Measurements from ENCODE around the gene HYPK. TPM values are rescaled to one million over a fixed set of nuclear protein-coding genes. Genes with fewer than 3 reads are reported as not detected.
"Not testable (repeated sequence)": the region's sequence is repeated elsewhere in the genome, so short reads cannot be mapped to it uniquely, and the experiment has no call there.

Gene HYPK
- total RNA-seq, 4 donors from 2014 or later: 12.9 to 27.0 (median 19.8) TPM

GRCh38 chr15:43808960-43809678 lies 8.7 kb downstream of the HYPK start:
- Histone ChIP-seq H3K36me3 (peaks cover 100% of the 10 kb centered on the region), H3K9me3 (no peaks in the 10 kb centered on the region), H3K27ac (no peak overlapping the region), H3K4me1 (no peaks in the 10 kb centered on the region), H3K4me3 (no peak overlapping the region), H3K27me3 (no peaks in the 10 kb centered on the region)
- DNase-seq (ENCODE audit: low spot score in 2 of 2): no peak
- TF ChIP-seq POLR2A (IDR thresholded peaks at IDR 0.05) (no peak), POLR2AphosphoS5 (IDR thresholded peaks at IDR 0.05) (no peak), CTCF (IDR thresholded peaks at IDR 0.05) (no peak), EP300 (IDR thresholded peaks at IDR 0.05) (no peak)
- 88% methylated on average over 6 of the region's 6 CpGs for WGBS

GRCh38 chr15:43815064-43815463 lies 14.7 kb downstream of the HYPK start:
- H3K4me3 ChIP-seq; H3K9me3 ChIP-seq; DNase-seq (ENCODE audit: low spot score in 2 of 2); H3K4me1 ChIP-seq; H3K27ac ChIP-seq; H3K27me3 ChIP-seq: not testable (repeated sequence)
- peaks cover 62% of the 10 kb centered on the region for H3K36me3 ChIP-seq
- WGBS: 90% methylated on average over 5 of the region's 5 CpGs

- peaks cover 32% of the 10 kb centered on the region for H3K4me1 ChIP-seq
- no peak overlapping the region for H3K27ac ChIP-seq
- H3K36me3 ChIP-seq: peaks cover 4% of the 10 kb centered on the region
- H3K4me3 ChIP-seq: no peak overlapping the region
- no peak for DNase-seq (ENCODE audit: low spot score in 2 of 2)
- TF ChIP-seq EP300 (IDR thresholded peaks at IDR 0.05) (no peak), POLR2A (IDR thresholded peaks at IDR 0.05) (no peak), POLR2AphosphoS5 (IDR thresholded peaks at IDR 0.05) (no peak), CTCF (IDR thresholded peaks at IDR 0.05) (no peak)
- no peaks in the 10 kb centered on the region for H3K9me3 ChIP-seq
- WGBS: 73% methylated on average over 3 of the region's 3 CpGs
- H3K27me3 ChIP-seq: no peaks in the 10 kb centered on the region
Observed at GRCh38 chr15:43821505-43821904, 21.1 kb downstream of the HYPK start.

- whole genome bisulfite sequencing: 9% methylated on average over 38 of the region's 46 CpGs
- H3K9me3 ChIP-seq: no peaks in the 10 kb centered on the region
- peaks cover 45% of the 10 kb centered on the region for H3K4me1 ChIP-seq
- peak within 1 kb of the TSS; percentile 91 for H3K27ac ChIP-seq
- no peak for TF ChIP-seq EP300 (IDR thresholded peaks at IDR 0.05)
- TF ChIP-seq POLR2A (IDR thresholded peaks at IDR 0.05): peak in 1 of 2 donors; percentile 85
- TF ChIP-seq CTCF (IDR thresholded peaks at IDR 0.05): no peak
- TF ChIP-seq POLR2AphosphoS5 (IDR thresholded peaks at IDR 0.05): peak; percentile 49 to 88 (median 77)
- peak; percentile 94 to 97 for DNase-seq (ENCODE audit: low spot score in 2 of 2)
- H3K27me3 ChIP-seq: no peaks in the 10 kb centered on the region
- peak within 1 kb of the TSS; percentile 77 for H3K4me3 ChIP-seq
- H3K36me3 ChIP-seq: peaks cover 2% of the 10 kb centered on the region
Observed at GRCh38 chr15:43824302-43825246, 24.2 kb downstream of the HYPK start, which contains the start of gene MFAP1. MFAP1 (minus strand) TSS chr15:43824690; CDS start chr15:43824569, 121 bp downstream.

- 91% methylated on average over 11 of the region's 11 CpGs for WGBS
- not testable (repeated sequence) for H3K4me3 ChIP-seq; H3K27ac ChIP-seq; DNase-seq (ENCODE audit: low spot score in 2 of 2); H3K36me3 ChIP-seq; H3K27me3 ChIP-seq; H3K9me3 ChIP-seq
- H3K4me1 ChIP-seq: peaks cover 45% of the 10 kb centered on the region
Observed at GRCh38 chr15:43825305-43825704, 24.9 kb downstream of the HYPK start.

GRCh38 chr15:43826029-43826507 lies 25.7 kb downstream of the HYPK start:
- Histone ChIP-seq H3K4me1 (peaks cover 45% of the 10 kb centered on the region), H3K4me3 (peak overlapping the region; percentile 58), H3K36me3 (no peaks in the 10 kb centered on the region), H3K27me3 (no peaks in the 10 kb centered on the region), H3K27ac (peak overlapping the region; percentile 70), H3K9me3 (no peaks in the 10 kb centered on the region)
- no peak for DNase-seq (ENCODE audit: low spot score in 2 of 2)
- 97% methylated on average over 11 of the region's 11 CpGs for WGBS
- TF ChIP-seq POLR2A (IDR thresholded peaks at IDR 0.05) (no peak), EP300 (IDR thresholded peaks at IDR 0.05) (no peak), CTCF (IDR thresholded peaks at IDR 0.05) (no peak), POLR2AphosphoS5 (IDR thresholded peaks at IDR 0.05) (no peak)

Measured in suprapubic skin (tissue), 4 donors.